Heart left ventricle (tissue), 13 donors: Measurements from ENCODE around the gene ARHGDIB.

Experiments used
- POLR2A ChIP-seq, 2 donors: fragments of 450-650 bp; IDR thresholded peaks; one replicate each; pipeline ENCODE4 v1.6.1; 2017; ENCODE audit warnings: antibody characterized with exemption in 2 of 2, mild to moderate bottlenecking in 2 of 2, moderate library complexity in 2 of 2
- TF ChIP-seq, protein P1 (sequence below), 12 donors: fragments of 200-600 bp; sonication (generic) in 4 of 12; IDR thresholded peaks; one replicate each; pipeline versions ENCODE4 v1.5.0 to v1.8.0; 2018 to 2022; ENCODE audit warnings: antibody characterized with exemption in 12 of 12, mild to moderate bottlenecking in 5 of 12
- donor health status: ischemic (EF 13 %, LVEDD 7.1; RV severe dilation, severe dysfunction).
- donor health status: DM: no; HTN: yes; CAD: no.
- donor health status: DM: no; HTN: no; CAD: no.
- donor health status: ischemic (EF 25% LVEDD 6.9; RV normal size, moderate dysfunction).
- donor health status: ischemic (EF 25% LVEDD 5.7; RV mildly dilated, moderate dysfunction).
- donor health status: ischemic (EF 35%, LVEDD 5.7; RV mildly dilated, moderate dysfunction).
- donor health status: nonischemic (EF 11% LVEDD 7.7; RV severe dilation, severe dysfunction).
- donor health status: DM: yes; HTN: yes; CAD: no.
- donor health status: PGD.
- donor health status: ischemic (EF 29% LVEDD 5.4; RV normal size, mild dysfunction).
- donor health status: nonischemic (EF 23%, LVEDD 6.1; RV moderate dilation, normal function).

DNA sequence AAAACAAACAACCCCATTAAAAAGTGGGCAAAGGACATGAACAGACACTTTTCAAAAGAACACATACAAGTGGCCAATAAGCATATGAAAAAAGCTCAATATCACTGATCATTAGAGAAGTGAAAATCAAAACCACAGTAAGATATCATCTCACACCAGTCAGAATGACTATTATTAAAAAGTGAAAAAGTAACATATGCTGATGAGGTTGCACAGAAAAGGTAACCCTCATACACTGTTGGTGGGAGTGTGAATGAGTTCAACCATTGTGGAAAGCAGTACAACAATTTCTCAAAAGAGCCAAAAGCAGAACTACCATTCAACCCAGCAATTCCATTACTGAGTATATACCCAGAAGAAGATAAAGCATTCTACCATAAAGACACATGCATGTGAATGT, 29.7 kb upstream of the ARHGDIB start:
- TF ChIP-seq, protein P1, sequence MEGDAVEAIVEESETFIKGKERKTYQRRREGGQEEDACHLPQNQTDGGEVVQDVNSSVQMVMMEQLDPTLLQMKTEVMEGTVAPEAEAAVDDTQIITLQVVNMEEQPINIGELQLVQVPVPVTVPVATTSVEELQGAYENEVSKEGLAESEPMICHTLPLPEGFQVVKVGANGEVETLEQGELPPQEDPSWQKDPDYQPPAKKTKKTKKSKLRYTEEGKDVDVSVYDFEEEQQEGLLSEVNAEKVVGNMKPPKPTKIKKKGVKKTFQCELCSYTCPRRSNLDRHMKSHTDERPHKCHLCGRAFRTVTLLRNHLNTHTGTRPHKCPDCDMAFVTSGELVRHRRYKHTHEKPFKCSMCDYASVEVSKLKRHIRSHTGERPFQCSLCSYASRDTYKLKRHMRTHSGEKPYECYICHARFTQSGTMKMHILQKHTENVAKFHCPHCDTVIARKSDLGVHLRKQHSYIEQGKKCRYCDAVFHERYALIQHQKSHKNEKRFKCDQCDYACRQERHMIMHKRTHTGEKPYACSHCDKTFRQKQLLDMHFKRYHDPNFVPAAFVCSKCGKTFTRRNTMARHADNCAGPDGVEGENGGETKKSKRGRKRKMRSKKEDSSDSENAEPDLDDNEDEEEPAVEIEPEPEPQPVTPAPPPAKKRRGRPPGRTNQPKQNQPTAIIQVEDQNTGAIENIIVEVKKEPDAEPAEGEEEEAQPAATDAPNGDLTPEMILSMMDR (IDR thresholded peaks at IDR 0.05): no peak
- TF ChIP-seq POLR2A (IDR thresholded peaks at IDR 0.05): no peak
